ENCODE results near the gene FAT1.
A peak's percentile ranks its signal among the peaks of the same experiment; 100 is the strongest.

FAT1 gene

GRCh38 chr4:186644311-186644638 is 79.4 kb downstream of the FAT1 start:
- TF ChIP-seq ZNF18 (tag by site-specific recombination; IDR thresholded peaks at IDR 0.05) (peak; percentile 48; the same call in 1 of the 2 replicates), ATF2 (tag by site-specific recombination; IDR thresholded peaks at IDR 0.05; ENCODE audit: low read depth) (no peak)
- Histone ChIP-seq H3K9me3 (ENCODE audit: control insufficient read depth, insufficient read depth, low read depth, low read length) (no peaks in the 10 kb centered on the region), H3K36me3 (ENCODE audit: control insufficient read depth in 2 of 2, insufficient read depth in 1 of 2, low read length in 2 of 2) (peaks cover 0 to 15% of the 10 kb centered on the region in 2 experiments; a peak in 2 of 3 replicates), H3K4me3 (ENCODE audit: low read depth, low read length) (no peak overlapping the region), H3K27ac (ENCODE audit: extremely low read depth, low read depth, low read length) (no peak overlapping the region), H3K4me1 (ENCODE audit: control insufficient read depth, insufficient read depth, low read length) (peaks cover 4% of the 10 kb centered on the region)
- CTCF ChIA-PET = no interaction called here
- POLR2A ChIA-PET = no interaction called here

- H3K4me1 ChIP-seq (ENCODE audit: control insufficient read depth, insufficient read depth, low read length) = peaks cover 4% of the 10 kb centered on the region
- H3K4me3 ChIP-seq (ENCODE audit: low read depth, low read length) = no peak overlapping the region
- ChIA-PET POLR2A (no interaction called here), CTCF (no interaction called here)
- peaks cover 0 to 18% of the 10 kb centered on the region in 2 experiments; a peak in 2 of 3 replicates for H3K36me3 ChIP-seq (ENCODE audit: control insufficient read depth in 2 of 2, insufficient read depth in 1 of 2, low read length in 2 of 2)
- no peak overlapping the region for H3K27ac ChIP-seq (ENCODE audit: extremely low read depth, low read depth, low read length)
- TF ChIP-seq ZNF16 (tag by site-specific recombination; IDR thresholded peaks at IDR 0.05; ENCODE audit: low read depth) = no peak
- no peak for TF ChIP-seq ZNF529 (tag by site-specific recombination; IDR thresholded peaks at IDR 0.05; ENCODE audit: insufficient replicate concordance)
- TF ChIP-seq PRDM6 (tag by site-specific recombination; IDR thresholded peaks at IDR 0.05) = 0 out of 2 replicates have a peak, but pooled peaks have one; percentile 41
- TF ChIP-seq ZBTB8A (tag by site-specific recombination; IDR thresholded peaks at IDR 0.05) = no peak
- no peak for TF ChIP-seq ZNF585B (tag by site-specific recombination; IDR thresholded peaks at IDR 0.05)
- TF ChIP-seq KLF8 (tag by site-specific recombination; IDR thresholded peaks at IDR 0.05) = no peak
- TF ChIP-seq ZIC2 (tag by site-specific recombination; IDR thresholded peaks at IDR 0.05) = no peak
- TF ChIP-seq ZSCAN23 (tag by site-specific recombination; IDR thresholded peaks at IDR 0.05) = no peak
- H3K9me3 ChIP-seq (ENCODE audit: control insufficient read depth, insufficient read depth, low read depth, low read length) = no peaks in the 10 kb centered on the region
These were observed 80.0 kb downstream of the FAT1 start for GRCh38 chr4:186643501-186644310.

GRCh38 chr4:186642998-186643397 is 80.7 kb downstream of the FAT1 start:
- TF ChIP-seq ZIC2 (tag by site-specific recombination; IDR thresholded peaks at IDR 0.05) (0 out of 2 replicates have a peak, but pooled peaks have one; percentile 9), BCL11B (tag by site-specific recombination; IDR thresholded peaks at IDR 0.05; ENCODE audit: low read depth) (no peak), ZNF266 (tag by site-specific recombination; IDR thresholded peaks at IDR 0.05; ENCODE audit: low read depth) (no peak)
- CTCF ChIA-PET = no interaction called here
- Histone ChIP-seq H3K4me1 (ENCODE audit: control insufficient read depth, insufficient read depth, low read length) (peaks cover 4% of the 10 kb centered on the region), H3K4me3 (ENCODE audit: low read depth, low read length) (no peak overlapping the region), H3K36me3 (ENCODE audit: control insufficient read depth in 2 of 2, insufficient read depth in 1 of 2, low read length in 2 of 2) (peaks cover 0 to 19% of the 10 kb centered on the region in 2 experiments; a peak in 2 of 3 replicates), H3K9me3 (ENCODE audit: control insufficient read depth, insufficient read depth, low read depth, low read length) (no peaks in the 10 kb centered on the region), H3K27ac (ENCODE audit: extremely low read depth, low read depth, low read length) (no peak overlapping the region)
- POLR2A ChIA-PET = no interaction called here

- POLR2A ChIA-PET = no interaction called here
- Histone ChIP-seq H3K4me3 (ENCODE audit: low read depth, low read length) (no peak overlapping the region), H3K36me3 (ENCODE audit: control insufficient read depth in 2 of 2, insufficient read depth in 1 of 2, low read length in 2 of 2) (peaks cover 0 to 19% of the 10 kb centered on the region in 2 experiments; a peak in 2 of 3 replicates), H3K27ac (ENCODE audit: extremely low read depth, low read depth, low read length) (no peak overlapping the region), H3K4me1 (ENCODE audit: control insufficient read depth, insufficient read depth, low read length) (peaks cover 4% of the 10 kb centered on the region), H3K9me3 (ENCODE audit: control insufficient read depth, insufficient read depth, low read depth, low read length) (no peaks in the 10 kb centered on the region)
- CTCF ChIA-PET = no interaction called here
- TF ChIP-seq ZSCAN23 (tag by site-specific recombination; IDR thresholded peaks at IDR 0.05) = no peak
- TF ChIP-seq ZNF558 (tag by site-specific recombination; IDR thresholded peaks at IDR 0.05) = no peak
- TF ChIP-seq ZNF513 (tag by site-specific recombination; IDR thresholded peaks at IDR 0.05) = no peak
These were observed 81.1 kb downstream of the FAT1 start for GRCh38 chr4:186642530-186642929.
